SJSA1 (cell line): ENCODE results near the gene DDX51. TPM values are rescaled to one million over a fixed set of nuclear protein-coding genes. Genes with fewer than 3 reads are reported as not detected.

ENCODE experiments used
- DNase-seq, 2 experiments: peaks; one replicate each; pipeline ENCODE4 v3.0.0-alpha.2; 2015 to 2020; ENCODE audit warnings: low spot score in 2 of 2, low read depth in 1 of 2
- H3K27ac ChIP-seq: fragments of 250-450 bp; sonication (Bioruptor Pico); 2 replicates; pipeline ENCODE4 v1.5.1; 2020; ENCODE audit warnings: mild to moderate bottlenecking, moderate library complexity
- H3K27me3 ChIP-seq: fragments of 250-450 bp; sonication (Bioruptor Pico); replicated peaks from 2 replicates; pipeline ENCODE4 v1.5.1; 2020; ENCODE audit warnings: mild to moderate bottlenecking, moderate library complexity
- H3K36me3 ChIP-seq: fragments of 250-450 bp; sonication (Bioruptor Pico); 2 replicates; pipeline ENCODE4 v1.5.1; 2020; ENCODE audit warnings: mild to moderate bottlenecking
- H3K4me1 ChIP-seq: fragments of 250-450 bp; sonication (Bioruptor Pico); replicated peaks from 2 replicates; pipeline ENCODE4 v1.6.1; 2021; ENCODE audit warnings: mild to moderate bottlenecking
- H3K4me3 ChIP-seq: fragments of 250-450 bp; sonication (Bioruptor Pico); 2 replicates; pipeline ENCODE4 v1.5.1; 2020; ENCODE audit warnings: mild to moderate bottlenecking
- H3K9me3 ChIP-seq: fragments of 250-450 bp; sonication (Bioruptor Pico); replicated peaks from 2 replicates; pipeline ENCODE4 v1.5.1; 2020; ENCODE audit warnings: mild to moderate bottlenecking
- total RNA-seq: library from RNA; depleted of rRNA; stranded (reverse); fragments of >200 nt; shearing (Covaris generic); gene quantifications from 2 replicates; pipeline ENCODE4 v1.2.3, GENCODE V29; 2014

The DDX51 gene
- total RNA-seq, 1 experiment from 2014 or later = 11.8 TPM

GRCh38 chr12:132129007-132129406, 15.1 kb downstream of the DDX51 start:
- Histone ChIP-seq H3K9me3 (no peaks in the 10 kb centered on the region), H3K4me3 (no peak overlapping the region), H3K4me1 (no peaks in the 10 kb centered on the region), H3K36me3 (peaks cover 15% of the 10 kb centered on the region), H3K27ac (no peak overlapping the region), H3K27me3 (no peaks in the 10 kb centered on the region)
- no peak for DNase-seq

- H3K9me3 ChIP-seq = no peaks in the 10 kb centered on the region
- H3K4me3 ChIP-seq = no peak overlapping the region
- H3K27me3 ChIP-seq = no peaks in the 10 kb centered on the region
- peaks cover 18% of the 10 kb centered on the region for H3K36me3 ChIP-seq
- H3K4me1 ChIP-seq = no peaks in the 10 kb centered on the region
- DNase-seq = no peak
- H3K27ac ChIP-seq = no peak overlapping the region
Observed at GRCh38 chr12:132127041-132127440, 17.1 kb downstream of the DDX51 start.

- H3K27ac ChIP-seq = no peak overlapping the region
- no peak for DNase-seq
- H3K36me3 ChIP-seq = peaks cover 18% of the 10 kb centered on the region
- no peaks in the 10 kb centered on the region for H3K9me3 ChIP-seq
- H3K4me1 ChIP-seq = no peaks in the 10 kb centered on the region
- no peak overlapping the region for H3K4me3 ChIP-seq
- no peaks in the 10 kb centered on the region for H3K27me3 ChIP-seq
Observed at GRCh38 chr12:132125736-132126135, 18.4 kb downstream of the DDX51 start.

GRCh38 chr12:132124766-132125425, 19.2 kb downstream of the DDX51 start:
- H3K4me1 ChIP-seq = no peaks in the 10 kb centered on the region
- H3K4me3 ChIP-seq = no peak overlapping the region
- no peaks in the 10 kb centered on the region for H3K9me3 ChIP-seq
- H3K27me3 ChIP-seq = no peaks in the 10 kb centered on the region
- peaks cover 18% of the 10 kb centered on the region for H3K36me3 ChIP-seq
- DNase-seq = no peak
- no peak overlapping the region for H3K27ac ChIP-seq

- Histone ChIP-seq H3K4me1 (no peaks in the 10 kb centered on the region), H3K36me3 (peaks cover 18% of the 10 kb centered on the region), H3K4me3 (no peak overlapping the region), H3K27me3 (no peaks in the 10 kb centered on the region), H3K9me3 (no peaks in the 10 kb centered on the region), H3K27ac (no peak overlapping the region)
- no peak for DNase-seq
Observed at GRCh38 chr12:132123970-132124765, 20.0 kb downstream of the DDX51 start.

- Histone ChIP-seq H3K4me1 (no peaks in the 10 kb centered on the region), H3K27me3 (no peaks in the 10 kb centered on the region), H3K9me3 (no peaks in the 10 kb centered on the region), H3K4me3 (no peak overlapping the region), H3K36me3 (peaks cover 15% of the 10 kb centered on the region), H3K27ac (no peak overlapping the region)
- no peak for DNase-seq
Observed at GRCh38 chr12:132121283-132121682, 22.8 kb downstream of the DDX51 start.

GRCh38 chr12:132118876-132119275, 25.2 kb downstream of the DDX51 start:
- Histone ChIP-seq H3K36me3 (peaks cover 14% of the 10 kb centered on the region), H3K4me3 (no peak overlapping the region), H3K27me3 (no peaks in the 10 kb centered on the region), H3K4me1 (no peaks in the 10 kb centered on the region), H3K27ac (no peak overlapping the region), H3K9me3 (no peaks in the 10 kb centered on the region)
- DNase-seq = no peak

GRCh38 chr12:132117558-132117875, 26.6 kb downstream of the DDX51 start:
- Histone ChIP-seq H3K27me3 (no peaks in the 10 kb centered on the region), H3K36me3 (peaks cover 10% of the 10 kb centered on the region)

GRCh38 chr12:132116709-132117557, 27.2 kb downstream of the DDX51 start:
- no peak overlapping the region for H3K4me3 ChIP-seq
- no peaks in the 10 kb centered on the region for H3K4me1 ChIP-seq
- no peak for DNase-seq
- no peaks in the 10 kb centered on the region for H3K27me3 ChIP-seq
- no peak overlapping the region for H3K27ac ChIP-seq
- no peaks in the 10 kb centered on the region for H3K9me3 ChIP-seq
- H3K36me3 ChIP-seq = peaks cover 10% of the 10 kb centered on the region

More at GRCh38 chr12:132117558-132117875, 26.6 kb downstream of the DDX51 start:
- Histone ChIP-seq H3K27ac (no peak overlapping the region), H3K4me1 (no peaks in the 10 kb centered on the region), H3K4me3 (no peak overlapping the region), H3K9me3 (no peaks in the 10 kb centered on the region)
- no peak for DNase-seq

- peaks cover 17% of the 10 kb centered on the region; the same call in 1 of the 2 replicates for H3K36me3 ChIP-seq
- no peaks in the 10 kb centered on the region for H3K9me3 ChIP-seq
- no peak overlapping the region for H3K27ac ChIP-seq
- no peak for DNase-seq
- H3K4me1 ChIP-seq = no peaks in the 10 kb centered on the region
- no peaks in the 10 kb centered on the region for H3K27me3 ChIP-seq
- H3K4me3 ChIP-seq = no peak overlapping the region
Observed at GRCh38 chr12:132115500-132115899, 28.6 kb downstream of the DDX51 start.

- DNase-seq = no peak
Observed at GRCh38 chr12:132114667-132115066, 29.5 kb downstream of the DDX51 start.

GRCh38 chr12:132111654-132112304, 32.3 kb downstream of the DDX51 start:
- DNase-seq = no peak
- no peaks in the 10 kb centered on the region for H3K4me1 ChIP-seq
- H3K4me3 ChIP-seq = no peak overlapping the region
- H3K36me3 ChIP-seq = peaks cover 17% of the 10 kb centered on the region
- no peaks in the 10 kb centered on the region for H3K27me3 ChIP-seq
- no peak overlapping the region for H3K27ac ChIP-seq
- no peaks in the 10 kb centered on the region for H3K9me3 ChIP-seq

More at GRCh38 chr12:132114667-132115066, 29.5 kb downstream of the DDX51 start:
- H3K4me3 ChIP-seq = no peak overlapping the region
- no peaks in the 10 kb centered on the region for H3K27me3 ChIP-seq
- no peaks in the 10 kb centered on the region for H3K9me3 ChIP-seq
- peaks cover 17% of the 10 kb centered on the region; the same call in 1 of the 2 replicates for H3K36me3 ChIP-seq
- H3K4me1 ChIP-seq = no peaks in the 10 kb centered on the region
- no peak overlapping the region for H3K27ac ChIP-seq

GRCh38 chr12:132110677-132111076, 33.4 kb downstream of the DDX51 start:
- no peaks in the 10 kb centered on the region for H3K4me1 ChIP-seq
- DNase-seq = no peak
- H3K9me3 ChIP-seq = no peaks in the 10 kb centered on the region
- H3K36me3 ChIP-seq = peaks cover 11% of the 10 kb centered on the region
- no peaks in the 10 kb centered on the region for H3K27me3 ChIP-seq
- no peak overlapping the region for H3K4me3 ChIP-seq
- no peak overlapping the region for H3K27ac ChIP-seq
